GM04504 (cell line): ENCODE results near the gene RBM44.
"Not testable (repeated sequence)": the region's sequence is repeated elsewhere in the genome, so short reads cannot be mapped to it uniquely, and the experiment has no call there.

Experiments used
- DNase-seq: peaks from one replicate; pipeline ENCODE4 v3.0.0-alpha.2; 2012; ENCODE audit warnings: low read depth

RBM44 gene

GRCh38 chr2:237848940-237849339 is 50.4 kb downstream of the RBM44 start:
- not testable (repeated sequence) for DNase-seq

- no peak for DNase-seq
These were observed 55.7 kb downstream of the RBM44 start for GRCh38 chr2:237854295-237854694.

DNA sequence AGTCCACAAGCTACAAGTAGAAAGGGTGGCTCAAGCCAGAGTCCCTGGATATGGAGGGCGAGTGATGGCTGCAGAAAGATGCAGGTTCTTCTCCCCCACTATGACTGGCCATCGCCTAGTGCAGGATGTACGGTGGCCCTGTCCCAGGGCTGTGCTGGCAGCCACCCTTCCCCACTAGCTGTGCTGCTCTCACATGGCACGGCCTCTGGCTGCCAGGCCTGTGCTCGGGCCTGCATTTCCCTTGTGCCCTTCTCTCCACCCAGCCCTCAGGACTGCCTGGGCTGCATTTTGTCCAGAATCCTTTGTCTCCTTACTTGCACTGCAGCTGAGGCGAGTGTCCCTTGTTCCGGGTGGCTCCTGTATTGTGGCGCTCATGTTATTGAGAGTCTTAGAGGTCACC is 59.2 kb downstream of the RBM44 start:
- DNase-seq, result no peak

DNA sequence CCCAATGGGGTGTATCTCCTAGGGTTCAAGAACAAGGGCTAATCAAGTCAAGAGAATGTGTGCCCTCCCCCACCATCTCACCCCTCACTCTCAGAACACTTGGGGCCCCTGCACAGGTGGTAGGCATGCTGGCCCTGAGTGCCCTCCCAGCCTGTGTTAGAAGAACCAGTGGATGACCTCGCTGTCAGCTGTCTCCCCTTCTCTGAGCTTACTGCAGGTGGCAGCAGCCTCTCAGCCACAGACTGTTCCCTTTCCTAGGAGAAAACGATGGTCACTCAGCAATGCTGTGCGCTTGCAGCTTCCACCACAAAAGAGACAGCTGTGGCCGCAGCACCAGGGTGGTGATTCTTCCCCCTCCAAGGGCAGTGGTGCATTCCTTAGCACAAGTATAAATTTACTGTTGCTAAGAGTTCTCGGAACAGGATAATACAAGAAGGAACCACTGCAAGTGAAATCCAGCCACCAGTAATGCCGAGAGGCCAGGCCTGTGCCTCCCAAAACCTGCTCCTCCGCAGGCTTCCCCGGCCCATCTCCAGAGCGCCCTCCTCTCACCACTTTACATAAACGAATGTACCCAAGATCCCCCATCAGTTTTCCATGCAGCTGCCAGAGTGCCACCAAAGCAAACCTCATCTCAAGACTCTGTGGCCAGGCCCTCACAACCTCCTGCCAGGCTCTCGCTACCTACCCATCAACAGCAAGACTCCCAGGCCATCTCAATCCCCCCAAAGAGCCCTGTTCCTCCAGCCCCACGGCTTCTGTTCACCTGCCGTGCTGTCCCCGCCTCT is 59.9 kb downstream of the RBM44 start:
- DNase-seq, result peak; percentile 62

GRCh38 chr2:237859082-237859433 is 60.5 kb downstream of the RBM44 start:
- DNase-seq, result no peak

DNA sequence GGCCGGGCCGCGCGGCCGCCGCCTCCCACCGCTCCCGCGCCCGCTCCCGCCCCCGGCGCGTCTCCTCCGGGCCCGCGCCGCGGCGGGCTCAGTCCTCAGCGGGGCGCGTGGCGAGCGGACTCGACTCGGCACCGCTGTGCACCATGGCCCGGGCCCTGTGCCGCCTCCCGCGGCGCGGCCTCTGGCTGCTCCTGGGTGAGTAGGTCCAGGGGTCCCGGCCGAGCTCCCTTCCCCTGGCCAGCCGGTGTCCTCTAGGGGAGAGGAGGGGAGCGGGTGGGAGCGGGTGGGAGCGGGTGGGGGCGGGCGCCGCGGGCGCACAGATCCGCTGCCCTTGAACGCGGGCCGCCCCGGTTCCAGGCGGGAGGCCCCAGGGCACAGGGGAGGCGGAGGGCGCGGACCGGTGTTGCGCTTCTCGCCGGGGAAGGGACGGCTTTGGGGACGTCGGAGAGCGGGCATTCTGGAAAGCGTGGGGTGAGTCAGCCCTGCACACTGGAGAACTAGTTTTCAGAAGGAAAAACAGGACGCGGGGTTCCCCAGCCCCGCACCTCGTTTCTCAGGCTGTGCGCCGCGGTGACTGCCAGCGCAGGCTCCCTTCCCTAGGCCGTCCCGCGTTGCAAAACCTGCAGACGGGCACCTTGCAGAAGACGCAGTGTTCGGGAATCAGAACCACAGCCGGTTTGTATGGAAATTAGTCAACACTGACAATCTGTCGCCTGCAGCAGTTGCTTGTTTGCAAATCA is 61.1 kb downstream of the RBM44 start, which contains the start of gene RAMP1:
Gene RAMP1 (plus strand): TSS at position 91 of the 740 bp plus-strand sequence. CDS start 53 bp downstream, at position 144.
- no peak for DNase-seq

- no peak for DNase-seq
These were observed 61.8 kb downstream of the RBM44 start for GRCh38 chr2:237860273-237860935.

- DNase-seq, result no peak
These were observed 63.4 kb downstream of the RBM44 start for GRCh38 chr2:237861875-237862527.

DNA sequence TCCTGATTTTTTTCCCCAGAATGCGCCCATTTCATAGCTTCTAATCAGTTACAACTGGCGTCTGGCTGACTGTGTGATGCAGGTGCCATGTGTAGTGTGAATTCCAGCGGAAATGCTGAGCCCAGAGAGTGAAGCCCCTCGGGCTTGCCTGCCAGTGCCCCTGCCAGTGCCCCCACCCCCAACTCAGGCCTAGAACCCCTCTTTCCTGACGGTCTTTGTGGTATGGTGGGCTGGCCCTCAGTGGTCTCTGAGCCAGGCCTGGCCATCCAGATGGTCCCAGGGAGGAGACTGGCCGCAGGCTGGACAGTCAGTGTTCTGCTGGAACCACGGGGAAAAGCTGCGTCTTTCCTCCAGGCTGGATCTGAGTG is 63.9 kb downstream of the RBM44 start:
- DNase-seq, result no peak

- DNase-seq, result no peak
These were observed 64.5 kb downstream of the RBM44 start for GRCh38 chr2:237863102-237863511.

DNA sequence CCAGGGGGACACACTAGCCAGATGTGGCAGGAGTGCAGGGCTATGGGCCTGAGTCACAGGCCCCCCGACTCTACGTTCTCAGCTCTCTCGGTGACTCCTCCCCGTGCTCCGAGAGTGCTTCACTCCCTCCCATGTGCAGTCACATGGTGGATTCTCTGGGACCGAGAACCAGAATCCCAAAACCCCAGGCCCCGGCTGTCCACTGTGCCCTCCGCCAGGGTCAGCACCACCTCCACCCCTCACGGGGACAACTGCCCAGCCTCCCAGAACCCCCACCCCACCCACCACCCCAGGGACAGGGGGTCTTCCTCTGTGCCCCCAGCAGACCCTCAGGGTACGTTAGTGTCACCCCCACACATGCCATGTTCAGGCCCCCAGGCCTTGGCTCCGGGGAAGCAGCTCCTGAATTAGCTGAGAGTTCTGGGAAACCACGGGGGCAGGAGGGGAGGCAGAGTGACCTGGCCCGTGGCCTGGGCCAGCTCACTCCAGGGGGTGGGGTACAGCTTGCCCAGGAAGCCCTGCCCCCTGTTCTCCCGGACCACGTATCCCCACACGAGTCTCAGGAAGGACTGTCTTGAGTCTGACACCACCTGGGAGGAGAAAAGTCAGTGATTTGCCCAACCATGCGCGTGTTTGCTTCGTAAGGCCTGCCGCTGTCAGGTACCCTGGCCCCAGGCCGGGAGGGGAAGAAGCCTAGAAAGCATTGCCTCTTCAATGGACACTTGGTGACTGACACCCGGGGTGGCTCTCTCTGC is 65.3 kb downstream of the RBM44 start:
- DNase-seq, result no peak

DNA sequence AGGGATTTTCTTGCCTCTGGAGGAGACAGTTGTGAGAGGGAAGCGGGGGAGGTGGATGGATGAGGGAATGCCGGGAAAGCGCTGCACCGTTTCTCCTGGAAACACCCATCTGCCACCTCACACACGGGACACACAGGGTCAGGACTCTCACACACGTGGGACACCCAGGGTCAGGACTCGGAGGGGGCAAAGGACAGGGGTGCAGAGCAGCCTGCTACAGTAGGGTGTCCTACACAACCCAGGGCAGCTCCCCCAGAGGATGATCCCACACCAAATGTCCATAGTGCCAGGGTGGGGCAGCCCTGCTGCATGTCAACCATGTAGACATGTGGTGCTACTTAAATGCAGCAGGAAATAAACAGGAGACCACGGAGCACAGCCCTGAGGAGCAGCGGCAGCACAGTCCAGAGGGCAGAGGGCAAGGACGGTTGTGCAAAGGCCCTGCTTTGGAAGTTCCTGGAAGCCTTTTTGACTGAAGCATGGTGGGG is 65.9 kb downstream of the RBM44 start:
- DNase-seq, result no peak

DNA sequence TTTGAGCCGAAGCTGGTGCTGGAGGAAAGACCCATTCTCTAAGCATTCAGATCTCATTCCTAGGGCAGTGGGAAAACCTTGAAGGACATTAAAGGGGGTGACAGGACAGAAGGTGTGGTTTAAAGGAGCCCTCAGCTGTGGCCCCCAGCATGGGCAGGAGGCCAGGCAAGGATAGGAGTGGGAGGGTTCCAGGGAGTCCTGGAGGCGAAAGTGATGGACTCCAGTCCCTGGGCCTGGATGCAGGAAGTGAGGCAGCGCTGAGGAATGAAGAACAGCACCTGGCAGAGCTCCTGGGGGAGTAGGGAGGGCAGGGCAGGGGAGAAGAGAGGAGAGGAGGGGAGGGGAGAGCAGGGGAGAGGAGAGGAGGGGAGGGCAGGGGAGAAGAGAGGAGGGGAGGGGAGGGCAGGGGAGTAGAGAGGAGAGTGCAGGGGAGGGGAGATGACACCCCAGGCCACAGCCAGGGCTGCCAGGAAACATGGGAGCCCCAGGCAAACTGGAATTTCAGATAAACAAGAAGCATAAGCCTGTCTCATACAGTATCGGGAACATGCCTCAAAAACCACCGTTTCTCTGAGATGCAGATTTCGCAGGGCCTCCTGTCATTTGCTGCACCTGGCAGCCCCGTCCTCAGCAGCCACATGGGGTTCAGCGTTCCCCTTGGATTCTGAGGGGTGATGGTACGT is 66.5 kb downstream of the RBM44 start:
- no peak for DNase-seq

GRCh38 chr2:237865623-237866041 is 67.1 kb downstream of the RBM44 start:
- DNase-seq, result no peak

DNA sequence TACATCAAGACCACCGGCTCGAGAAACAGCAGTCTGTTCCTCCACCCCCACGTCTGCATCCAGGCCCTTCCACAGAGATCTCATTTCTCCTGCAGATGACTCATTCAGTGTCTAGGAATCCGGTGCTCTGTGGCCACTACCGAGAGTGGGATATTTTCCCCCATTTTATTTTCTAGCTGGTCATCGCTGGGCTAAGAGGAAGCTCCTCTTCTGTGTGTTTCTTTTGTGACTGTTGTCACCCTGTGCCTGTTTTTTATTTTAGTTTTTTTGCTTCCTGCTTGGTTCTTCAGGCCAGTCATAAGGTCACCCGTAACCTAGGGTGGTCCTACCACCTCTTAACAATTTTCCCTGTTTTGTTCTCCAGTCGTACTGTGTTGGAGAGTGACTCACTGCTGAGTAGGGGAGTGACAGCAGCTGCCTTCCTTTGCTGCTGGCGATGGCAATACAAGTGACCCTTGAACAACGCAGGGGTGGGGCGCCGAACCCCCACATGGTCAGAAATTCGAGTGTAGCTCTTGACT is 67.6 kb downstream of the RBM44 start:
- no peak for DNase-seq

GRCh38 chr2:237867465-237867864 is 68.9 kb downstream of the RBM44 start:
- no peak for DNase-seq

- DNase-seq, result not testable (repeated sequence)
These were observed 69.5 kb downstream of the RBM44 start for GRCh38 chr2:237868074-237868473.

DNA sequence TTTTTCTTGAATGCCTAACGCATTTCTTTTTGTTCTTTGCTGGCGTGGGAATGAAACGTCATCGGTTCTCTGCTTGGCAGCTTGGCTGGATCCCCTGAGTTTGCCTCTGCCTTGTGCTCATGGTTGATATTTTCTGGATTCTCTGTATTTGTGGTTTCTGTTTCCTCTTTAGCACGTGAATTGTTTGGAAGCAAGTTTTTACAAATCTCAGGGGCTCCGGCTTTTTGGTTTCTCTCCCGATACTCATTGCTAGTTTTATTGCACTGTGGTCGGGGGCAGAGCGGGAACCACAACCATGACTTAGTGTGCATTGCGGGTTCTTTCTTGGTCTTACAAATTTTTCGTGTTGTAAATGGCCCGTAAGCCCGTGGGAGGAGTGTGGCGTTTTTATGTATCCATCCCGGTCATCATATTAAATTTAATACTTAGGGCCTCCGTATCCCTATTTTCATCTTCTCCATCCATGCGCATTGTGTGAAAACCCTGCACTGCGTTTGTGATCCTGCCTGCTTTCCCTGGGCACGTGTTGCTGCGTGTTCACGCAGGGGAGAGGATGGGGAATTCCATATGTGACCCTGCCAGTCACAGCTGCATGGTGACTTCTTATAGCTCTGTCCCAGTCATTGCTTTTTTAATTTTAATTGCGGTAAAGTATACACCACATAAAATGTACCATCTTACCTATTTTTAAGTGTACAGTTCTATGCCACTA is 70.2 kb downstream of the RBM44 start:
- DNase-seq, result no peak

GRCh38 chr2:237869343-237870102 is 70.9 kb downstream of the RBM44 start:
- no peak for DNase-seq
